Measurements from ENCODE around the gene ARHGEF28.

- no peak for TF ChIP-seq ZZZ3 (IDR thresholded peaks at IDR 0.05; ENCODE audit: control insufficient read depth, insufficient read length, low read depth)
- no peak for TF ChIP-seq ATF2 (IDR thresholded peaks at IDR 0.05; ENCODE audit: low read length)
- no peak for TF ChIP-seq SIN3A (IDR thresholded peaks at IDR 0.05; ENCODE audit: low read depth, low read length)
- no peak for TF ChIP-seq IRF3 (IDR thresholded peaks at IDR 0.05)
- TF ChIP-seq PRDM15 (CRISPR knock-in tag; IDR thresholded peaks at IDR 0.05), result no peak
Measured at GRCh38 chr5:73971326-73971725, 345.3 kb downstream of the ARHGEF28 start.

Measured in GM12878 (cell line).